Effector CD8-positive, alpha-beta T cell (primary cell): ENCODE results near the gene GJC2.

Source experiments
- DNase-seq: peaks from one replicate; lab custom pipeline; 2025; lab: John Stamatoyannopoulos, UW

GJC2 gene

DNA sequence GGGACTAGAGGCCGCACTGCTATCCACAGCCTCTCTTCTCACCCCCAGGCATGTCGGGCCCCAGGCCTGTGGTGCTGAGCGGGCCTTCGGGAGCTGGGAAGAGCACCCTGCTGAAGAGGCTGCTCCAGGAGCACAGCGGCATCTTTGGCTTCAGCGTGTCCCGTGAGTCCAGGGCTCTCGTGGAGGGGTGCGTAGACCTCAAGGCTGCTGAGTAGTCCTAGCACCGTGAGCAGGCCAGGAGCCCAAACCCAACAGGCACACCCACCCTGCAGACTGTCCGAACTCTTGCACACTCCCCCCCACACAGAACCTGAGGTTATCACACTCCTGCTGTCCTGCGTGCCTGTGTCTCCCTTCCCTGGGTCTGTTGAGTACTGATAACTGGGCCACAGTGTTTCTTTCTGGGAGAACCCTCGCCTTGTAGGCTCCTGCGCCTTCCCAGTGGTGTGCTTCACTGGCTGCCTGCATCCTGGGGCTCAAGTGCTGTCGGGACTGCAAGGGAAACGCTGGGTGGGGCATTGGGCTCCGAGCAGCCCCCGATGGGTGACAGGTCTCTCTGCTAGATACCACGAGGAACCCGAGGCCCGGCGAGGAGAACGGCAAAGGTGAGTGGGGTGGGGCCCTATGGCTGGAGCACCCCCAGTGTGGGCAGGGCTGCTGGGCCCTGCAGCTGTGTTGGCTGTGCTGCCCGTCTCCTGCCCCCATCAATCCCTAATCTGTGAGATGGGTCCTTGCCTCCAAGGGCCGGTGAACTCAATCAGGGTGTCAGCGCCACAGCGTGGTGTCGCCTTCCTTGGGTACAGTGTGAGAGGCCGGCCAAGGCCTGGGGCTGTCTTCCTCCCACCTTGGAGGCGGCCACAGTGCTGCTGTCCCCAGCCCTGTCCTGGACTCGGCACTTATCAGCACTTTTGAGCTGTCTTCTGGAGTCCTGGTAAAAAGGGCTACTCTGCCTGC is 4.0 kb upstream of the GJC2 start:
- no peak for DNase-seq

DNA sequence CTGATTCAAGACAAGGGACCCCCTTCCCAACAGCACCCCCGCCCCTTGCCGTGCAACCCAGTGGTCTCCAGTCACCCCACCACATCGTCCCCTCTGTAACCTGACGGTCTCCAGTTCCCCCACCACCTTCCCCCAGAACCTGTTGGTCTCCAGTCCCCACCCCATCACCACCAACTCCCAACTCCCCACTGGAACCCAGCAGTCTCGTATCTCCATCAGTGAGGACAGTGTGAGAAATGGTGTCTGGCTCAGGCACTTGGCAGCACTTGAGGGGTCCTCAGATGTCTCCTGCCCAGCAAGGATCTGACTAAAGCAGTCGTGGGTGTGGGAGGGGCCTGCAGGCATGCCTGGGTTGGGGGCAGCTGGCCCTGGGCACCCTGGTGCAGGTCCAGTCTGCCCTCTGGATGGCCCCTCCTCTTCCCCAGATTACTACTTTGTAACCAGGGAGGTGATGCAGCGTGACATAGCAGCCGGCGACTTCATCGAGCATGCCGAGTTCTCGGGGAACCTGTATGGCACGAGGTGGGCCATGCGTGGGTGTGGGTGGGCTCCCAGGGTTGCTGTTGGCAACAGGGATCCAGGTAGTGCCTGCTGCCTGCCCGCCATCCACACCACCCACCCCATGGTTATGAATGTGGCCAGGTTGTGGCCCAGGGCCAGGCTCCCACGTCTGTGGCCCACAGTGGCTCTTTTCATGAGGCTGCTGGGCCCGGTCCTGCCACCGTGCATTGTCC is 3.1 kb upstream of the GJC2 start:
- no peak for DNase-seq

DNA sequence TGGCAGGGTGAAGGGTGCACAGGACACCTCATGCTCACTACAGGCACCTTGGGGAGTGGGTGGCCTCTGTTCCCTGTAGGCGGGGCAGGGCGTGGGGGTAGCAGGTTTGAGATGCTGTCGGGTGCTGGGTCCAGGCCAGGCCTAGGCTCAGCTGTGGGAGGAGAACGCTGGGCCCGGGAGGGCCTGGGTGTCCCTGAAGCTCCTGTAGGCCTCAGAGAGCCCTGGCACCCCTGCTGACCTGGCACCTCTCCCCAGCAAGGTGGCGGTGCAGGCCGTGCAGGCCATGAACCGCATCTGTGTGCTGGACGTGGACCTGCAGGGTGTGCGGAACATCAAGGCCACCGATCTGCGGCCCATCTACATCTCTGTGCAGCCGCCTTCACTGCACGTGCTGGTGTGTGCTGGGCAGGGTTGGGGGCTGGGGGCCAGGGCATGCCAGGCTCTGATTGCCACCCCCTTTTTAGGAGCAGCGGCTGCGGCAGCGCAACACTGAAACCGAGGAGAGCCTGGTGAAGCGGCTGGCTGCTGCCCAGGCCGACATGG is 2.5 kb upstream of the GJC2 start:
- DNase-seq = no peak

DNA sequence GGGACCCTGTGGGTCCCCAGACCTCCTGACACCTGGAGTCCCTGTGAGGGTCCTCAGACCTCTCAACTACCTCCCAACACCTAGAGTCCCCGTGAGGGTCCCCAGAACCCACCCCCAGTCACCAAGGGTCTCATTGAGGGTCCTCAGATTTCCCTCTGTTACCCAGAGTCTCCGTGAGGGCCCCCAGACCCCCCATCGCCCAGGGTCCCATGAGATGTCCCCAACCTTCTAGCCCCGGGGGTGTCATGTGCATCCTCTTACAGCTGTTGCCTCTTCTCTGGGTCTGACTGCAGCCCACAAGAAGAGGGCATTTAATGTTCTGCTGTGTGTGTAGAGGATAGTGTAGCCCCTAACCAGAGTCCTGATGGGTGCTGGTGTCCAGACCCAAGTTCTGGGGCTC is 2.0 kb upstream of the GJC2 start:
- no peak for DNase-seq

DNA sequence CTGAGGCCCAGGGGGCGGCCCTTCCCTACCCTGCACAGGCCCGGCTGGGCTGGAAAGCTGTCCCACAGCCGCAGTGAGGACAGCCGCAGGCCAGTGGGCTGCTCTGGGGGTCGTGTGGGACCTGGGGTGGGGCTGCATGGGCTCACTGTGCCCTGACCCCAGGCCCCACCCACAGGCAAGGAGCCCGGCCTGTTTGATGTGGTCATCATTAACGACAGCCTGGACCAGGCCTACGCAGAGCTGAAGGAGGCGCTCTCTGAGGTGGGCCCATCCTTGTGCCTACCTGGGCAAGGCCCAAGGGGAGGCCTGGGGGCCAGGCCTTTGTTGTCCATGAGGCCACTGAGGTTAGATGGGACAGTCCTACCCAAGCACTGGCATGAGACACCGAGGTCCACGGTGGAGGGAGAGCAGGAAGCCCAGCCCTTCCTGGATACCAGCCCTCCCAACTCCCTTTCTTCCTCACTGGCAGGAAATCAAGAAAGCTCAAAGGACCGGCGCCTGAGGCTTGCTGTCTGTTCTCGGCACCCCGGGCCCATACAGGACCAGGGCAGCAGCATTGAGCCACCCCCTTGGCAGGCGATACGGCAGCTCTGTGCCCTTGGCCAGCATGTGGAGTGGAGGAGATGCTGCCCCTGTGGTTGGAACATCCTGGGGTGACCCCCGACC is 1.4 kb upstream of the GJC2 start:
- DNase-seq = no peak

DNA sequence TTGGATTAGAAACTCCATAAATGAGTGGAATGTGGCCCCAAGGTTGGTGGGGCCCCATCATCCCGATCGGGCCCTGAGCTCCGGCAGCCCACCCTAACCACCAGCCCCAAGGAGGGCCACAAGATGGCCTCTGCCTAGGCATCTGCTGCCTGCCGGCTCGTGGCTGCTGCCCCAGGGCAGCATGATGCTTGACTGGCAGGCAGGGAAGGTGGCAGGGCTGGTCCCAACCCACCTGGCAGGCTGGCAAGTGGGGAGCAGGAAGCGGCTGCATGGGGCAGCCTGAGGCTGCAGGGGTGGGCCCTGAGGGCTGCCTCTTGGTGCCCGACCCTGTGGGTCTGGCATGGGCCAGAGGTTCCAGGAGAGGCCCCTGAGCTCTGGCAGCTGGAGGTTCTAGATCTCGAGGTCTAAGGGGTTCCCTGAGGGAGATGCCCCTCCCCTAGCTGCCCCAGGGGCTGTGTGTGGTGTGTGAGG is 760 bp upstream of the GJC2 start:
- DNase-seq = no peak

DNA sequence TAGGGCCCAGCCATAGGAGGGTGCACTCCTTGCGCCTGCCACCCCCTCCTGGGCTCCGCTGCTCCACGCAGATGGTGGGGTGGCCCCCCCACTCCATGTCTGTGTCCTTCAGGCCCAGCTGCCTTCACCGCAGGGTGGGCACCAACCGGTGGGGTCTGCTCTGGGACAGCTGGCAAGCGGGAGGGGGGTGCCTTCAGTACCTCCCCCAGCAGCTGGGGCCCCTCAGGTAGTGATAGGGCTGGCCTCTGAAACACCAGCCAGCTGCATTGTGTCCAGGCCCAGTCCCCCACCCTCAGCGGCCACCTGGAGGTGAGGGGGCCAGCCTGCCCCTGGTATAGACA is 360 bp downstream of the GJC2 start:
- DNase-seq = no peak

DNA sequence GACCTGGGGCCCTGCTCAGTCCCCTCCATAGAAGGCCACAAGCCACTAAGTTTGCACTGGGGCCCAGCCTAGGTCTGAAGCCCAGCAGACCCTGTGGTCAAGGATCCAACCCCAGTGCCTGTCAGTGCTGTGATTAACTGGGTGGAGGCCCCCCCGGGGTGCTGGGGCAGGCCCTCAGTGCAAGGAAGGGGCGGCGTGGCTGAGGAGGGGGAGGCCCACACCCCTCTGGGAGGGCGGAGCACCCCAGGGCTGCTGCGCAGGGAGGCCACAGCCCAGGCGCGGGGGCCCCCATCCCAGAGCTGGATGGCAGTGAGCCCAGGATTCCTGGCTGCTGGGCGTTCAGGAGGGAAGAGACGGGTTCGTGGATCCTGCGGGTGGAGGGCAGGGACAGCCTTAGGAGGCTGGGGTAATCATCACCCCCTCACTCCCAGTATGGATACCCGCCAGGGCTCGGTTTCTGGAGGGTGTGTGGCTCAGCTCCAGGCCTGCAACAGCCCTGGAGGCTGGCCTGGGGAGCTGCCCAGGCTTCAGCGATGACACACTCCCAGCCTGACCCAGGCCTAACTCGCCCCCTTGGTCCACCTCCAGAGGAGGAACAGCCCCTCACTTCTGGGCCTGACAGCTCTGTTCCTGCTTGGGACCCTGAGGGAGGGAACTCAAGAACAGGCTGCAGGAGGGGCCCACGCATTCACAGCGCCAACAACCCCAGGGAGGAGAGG is 890 bp downstream of the GJC2 start:
- DNase-seq = no peak

DNA sequence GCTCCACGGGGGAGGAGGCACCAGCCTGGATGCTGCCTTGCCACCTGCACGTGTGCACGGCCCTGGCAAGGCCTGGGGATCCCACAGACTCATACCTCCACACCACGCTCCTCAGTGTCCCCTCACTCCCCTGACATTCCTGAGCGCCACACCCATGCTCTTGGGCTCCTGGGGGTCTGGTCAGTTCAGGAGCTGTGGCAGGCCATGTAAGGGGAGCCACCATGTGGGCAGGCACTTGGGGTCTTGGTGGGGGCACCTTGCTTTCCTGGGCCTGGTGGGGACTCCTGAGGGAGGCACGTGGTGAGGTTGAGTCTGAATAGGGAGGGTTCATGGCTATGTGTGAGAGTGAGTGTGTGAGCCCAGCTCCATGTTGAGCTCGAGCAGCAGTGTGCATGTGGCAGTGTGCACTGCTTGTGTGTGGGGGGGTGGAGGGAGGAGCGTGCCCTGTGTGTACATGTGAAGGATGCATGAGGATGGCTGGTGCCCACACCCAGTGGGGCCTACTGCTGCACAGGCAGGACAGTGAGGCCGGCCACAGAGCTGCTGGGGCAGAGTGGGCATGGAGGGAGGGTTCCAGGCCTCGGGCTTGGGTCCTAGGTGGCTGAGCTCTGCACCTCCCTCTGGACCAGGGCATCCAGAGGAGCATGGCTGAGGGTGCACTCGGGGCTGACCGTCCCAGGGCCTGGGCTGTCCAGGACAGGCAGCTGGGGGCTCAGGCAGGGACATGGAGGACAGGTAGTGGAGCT is 1.6 kb downstream of the GJC2 start:
- no peak for DNase-seq

DNA sequence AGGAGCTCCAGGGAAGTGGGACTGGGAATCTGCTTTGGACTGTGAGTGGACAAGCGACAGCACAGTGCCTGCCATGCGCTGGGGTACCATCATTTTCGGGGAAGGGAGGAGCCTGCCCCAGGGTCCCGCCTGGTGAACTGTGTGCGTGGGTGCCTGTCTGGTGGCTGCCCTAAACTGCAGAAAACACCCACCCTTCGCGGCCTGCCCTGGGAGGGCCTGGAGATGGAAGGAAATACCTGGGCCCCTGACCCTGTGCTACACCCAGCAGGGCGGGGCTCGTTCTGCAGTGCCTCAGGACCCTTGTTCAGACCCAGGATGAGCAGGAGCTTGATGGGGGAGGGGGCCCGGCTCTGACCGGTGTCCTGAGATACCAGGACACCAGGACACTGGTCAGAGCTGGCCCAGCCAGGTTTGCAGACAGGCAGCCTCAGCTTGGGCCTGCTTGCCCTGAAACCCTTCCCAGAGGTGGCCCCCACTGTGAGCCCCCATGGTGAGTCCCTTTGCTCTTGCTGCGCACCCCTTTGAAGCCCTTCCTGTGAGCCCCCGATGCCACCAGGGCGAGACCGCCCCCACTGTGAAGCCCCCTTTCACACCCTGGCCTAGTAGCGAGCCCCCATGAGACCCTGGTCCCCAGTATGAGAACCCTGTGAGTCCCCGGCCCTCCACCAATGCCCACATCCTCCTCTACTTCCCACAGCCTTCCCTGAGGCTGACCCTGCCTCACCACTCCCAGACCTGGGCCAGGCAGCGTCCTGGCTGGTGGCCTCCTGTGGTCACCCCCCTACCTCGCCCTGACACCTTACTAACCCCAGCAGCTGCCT is 2.6 kb downstream of the GJC2 start:
- DNase-seq = no peak

DNA sequence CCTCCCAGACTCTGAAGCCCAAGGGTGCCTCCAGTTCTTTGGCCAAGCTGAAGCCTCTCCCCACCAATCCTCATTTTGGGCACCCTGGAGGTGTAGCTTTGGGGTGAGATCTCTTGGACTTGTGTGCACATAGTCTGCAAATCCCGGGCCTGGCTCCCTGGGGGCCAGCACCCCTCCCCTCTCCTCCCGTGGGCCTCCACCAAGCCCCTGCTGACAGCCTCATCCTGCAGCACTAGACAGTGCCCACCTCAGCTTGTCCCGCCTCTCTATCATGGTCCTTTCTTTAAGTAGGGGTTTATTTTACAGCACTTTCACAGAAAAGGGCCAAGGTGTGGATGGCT is 3.2 kb downstream of the GJC2 start:
- no peak for DNase-seq

DNA sequence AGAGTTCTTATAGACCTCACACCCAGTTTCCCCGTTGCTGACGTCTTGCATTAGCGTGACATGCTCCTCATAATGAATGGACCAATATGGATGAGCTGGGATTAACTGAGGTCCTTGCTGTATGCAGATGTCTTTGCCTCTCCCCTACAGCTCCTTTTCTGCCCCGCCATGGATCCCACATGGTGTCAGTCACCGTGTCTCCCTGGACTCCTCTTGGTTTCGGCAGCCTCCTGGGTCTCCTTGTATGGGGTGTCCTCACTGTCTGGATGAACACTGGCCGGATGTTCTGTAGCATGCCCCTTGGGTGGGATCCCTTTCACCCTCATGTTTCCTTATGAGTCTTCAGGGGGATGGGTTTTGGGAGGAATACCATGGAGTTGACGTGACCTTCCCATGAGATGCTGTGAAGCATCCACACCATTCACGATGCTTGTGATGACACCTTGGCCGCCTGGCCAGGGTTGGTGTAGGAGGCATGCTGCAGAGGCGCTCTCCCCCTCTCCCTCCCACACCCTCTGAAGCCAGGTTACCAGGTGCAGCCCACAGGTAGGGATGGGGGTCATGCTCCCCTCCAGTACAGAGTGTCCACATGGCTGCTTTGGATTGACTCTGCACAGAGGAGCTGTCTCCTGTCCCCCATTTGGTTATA is 4.4 kb downstream of the GJC2 start:
- no peak for DNase-seq

DNA sequence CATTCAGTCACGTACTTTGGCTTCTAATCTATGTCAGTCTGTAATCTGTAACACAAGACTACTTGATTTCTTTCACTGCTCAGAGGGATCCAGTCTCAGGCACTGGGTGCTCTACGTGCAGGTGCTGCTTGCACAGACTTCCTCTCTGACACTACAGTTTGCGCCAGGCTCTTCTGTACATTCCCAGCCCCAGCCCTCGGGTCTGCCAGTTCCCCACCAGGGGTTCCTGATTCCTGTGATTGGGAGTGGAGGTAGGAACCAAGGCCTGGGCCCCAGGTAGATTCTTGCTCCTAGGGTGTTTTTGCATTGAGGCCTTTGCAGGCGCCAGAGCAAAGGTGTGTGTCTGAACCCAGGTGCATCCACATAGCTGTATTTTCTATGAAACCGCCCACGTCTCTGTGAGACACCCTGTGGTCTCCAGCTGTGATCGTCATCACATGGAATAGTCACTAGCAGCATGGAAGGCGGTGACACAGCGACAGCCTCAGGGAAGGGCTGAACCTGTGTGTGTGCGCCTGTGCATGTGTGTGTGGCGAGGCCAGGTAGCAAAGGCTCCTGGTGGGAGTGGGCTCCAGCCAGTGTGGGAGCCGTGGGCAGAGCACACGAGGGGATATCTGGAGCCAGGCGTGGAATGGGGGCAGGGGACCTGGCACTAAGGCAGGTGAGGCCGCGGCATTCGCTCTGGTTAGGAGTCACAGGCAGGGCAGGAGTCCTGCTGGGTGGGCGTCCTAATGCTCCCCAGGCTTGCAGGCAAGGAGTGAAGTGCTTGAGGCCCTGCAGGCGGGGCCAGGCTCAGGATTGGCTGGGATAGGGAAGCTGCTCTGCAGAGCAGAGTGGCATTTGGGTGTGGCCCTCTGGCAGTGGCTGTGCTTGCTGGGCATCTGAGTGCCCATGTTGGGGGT is 5.2 kb downstream of the GJC2 start:
- DNase-seq = no peak

DNA sequence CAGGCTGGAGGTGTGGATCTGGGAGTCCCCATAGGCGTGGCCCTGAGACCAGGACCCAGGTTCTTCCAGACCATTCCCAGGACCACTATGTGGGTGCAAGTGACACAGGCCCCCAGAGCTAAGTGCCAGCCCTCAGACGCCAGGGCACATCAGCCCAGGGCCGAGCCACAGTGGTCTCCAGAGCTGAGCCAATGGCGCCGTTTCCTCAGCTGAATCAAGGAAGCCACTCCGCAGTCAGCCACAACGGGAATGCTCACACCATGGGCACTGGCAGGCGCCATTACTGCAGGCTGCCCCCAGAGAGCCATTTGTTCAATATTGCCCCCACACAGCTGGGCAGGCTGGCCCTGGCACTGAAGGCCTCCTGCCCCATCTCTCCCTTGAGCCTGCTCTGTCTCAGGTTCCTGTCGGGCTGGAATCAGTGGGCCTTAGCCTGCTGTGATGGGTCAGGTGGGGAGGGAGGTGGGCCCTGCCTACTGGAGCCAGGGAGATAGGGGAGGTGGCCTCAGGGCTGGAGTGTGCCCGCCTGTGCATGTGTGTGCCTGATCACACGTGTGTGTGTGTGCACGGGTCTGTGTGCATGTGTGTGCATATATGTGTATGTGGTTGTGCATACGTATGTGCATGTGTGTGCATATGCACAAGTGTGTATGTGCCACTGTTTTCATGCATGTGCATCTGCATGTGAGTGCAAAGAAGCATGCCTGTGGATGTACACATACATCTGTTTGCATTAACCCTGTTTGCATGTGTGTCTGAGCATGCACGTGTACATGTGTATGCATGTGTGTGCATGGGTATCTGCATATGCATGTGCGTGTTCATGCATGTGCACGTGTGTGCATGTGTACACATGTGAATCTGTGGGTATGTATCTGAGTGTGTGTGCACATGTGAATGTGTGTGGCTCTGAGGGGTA is 6.1 kb downstream of the GJC2 start:
- DNase-seq = no peak

DNA sequence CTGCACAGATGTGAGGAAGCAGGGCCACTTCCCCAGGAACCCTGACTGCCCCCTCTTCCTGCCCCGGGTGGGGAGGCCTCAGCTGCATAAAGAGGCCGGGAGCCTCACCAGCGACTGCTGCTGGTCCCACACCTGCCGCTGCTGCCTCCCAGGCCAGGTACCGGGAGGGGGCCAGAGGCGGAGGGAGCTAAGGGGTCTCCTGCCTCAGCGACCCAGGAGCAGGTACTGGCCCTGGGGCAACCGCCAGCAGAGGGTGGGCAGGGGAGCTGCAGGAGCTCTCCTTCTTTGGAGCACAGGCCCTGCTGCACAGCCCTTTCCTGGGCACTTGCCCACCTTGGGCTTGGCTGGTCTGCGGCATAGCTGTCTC is 6.8 kb downstream of the GJC2 start:
- no peak for DNase-seq

DNA sequence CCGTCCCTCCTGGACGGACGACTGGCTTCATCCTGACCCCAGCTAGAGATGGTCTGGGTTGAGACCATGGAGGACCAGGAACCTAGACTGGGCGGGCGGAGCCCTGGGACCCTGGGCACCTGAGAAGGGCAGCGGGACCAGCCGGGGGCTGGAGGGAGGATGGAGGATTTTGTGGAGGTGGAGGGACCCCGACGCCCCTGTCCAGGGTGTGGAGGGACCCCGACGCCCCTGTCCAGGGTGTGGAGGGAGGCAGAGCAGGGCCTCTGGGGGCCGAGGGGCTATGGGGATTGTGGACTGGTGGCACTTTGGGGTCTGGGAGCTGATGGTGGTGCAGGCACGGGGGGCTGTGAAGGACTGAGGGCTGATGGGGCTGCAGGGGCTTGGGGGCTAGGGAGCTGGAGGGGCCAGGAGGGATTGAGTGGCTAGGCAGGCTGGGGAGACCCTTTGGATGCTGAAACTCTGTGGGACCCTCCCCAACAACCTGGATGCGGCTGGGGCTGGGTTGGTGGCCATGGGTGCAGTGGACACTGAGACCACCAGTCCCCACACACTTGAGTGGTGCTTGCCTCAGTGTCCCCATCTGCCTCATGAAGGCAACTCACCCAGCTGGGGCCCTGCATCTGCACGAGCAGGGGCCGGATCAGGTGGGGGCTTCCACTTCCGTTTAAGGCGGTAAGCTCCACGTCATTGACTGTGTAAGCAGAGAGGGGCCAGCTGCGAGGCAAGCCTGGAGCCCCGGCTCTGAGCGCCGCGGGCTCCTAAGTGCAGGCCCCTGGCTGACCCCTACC is 7.4 kb downstream of the GJC2 start:
- DNase-seq = peak; percentile 24

DNA sequence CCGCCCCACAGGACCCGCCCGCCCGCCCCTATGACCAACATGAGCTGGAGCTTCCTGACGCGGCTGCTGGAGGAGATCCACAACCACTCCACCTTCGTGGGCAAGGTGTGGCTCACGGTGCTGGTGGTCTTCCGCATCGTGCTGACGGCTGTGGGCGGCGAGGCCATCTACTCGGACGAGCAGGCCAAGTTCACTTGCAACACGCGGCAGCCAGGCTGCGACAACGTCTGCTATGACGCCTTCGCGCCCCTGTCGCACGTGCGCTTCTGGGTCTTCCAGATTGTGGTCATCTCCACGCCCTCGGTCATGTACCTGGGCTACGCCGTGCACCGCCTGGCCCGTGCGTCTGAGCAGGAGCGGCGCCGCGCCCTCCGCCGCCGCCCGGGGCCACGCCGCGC is 8.0 kb downstream of the GJC2 start:
- no peak for DNase-seq
